Activated CD4-positive, alpha-beta T cell treated with anti-CD3 and anti-CD28 coated beads, Interleukin-2, amount 50 U/mL, for 4 hours (primary cell): ENCODE results near the gene ARHGAP24.

Experiments used
- DNase-seq, 2 experiments: peaks; one replicate each; pipeline ENCODE4 v3.0.0-alpha.2; 2020

Gene ARHGAP24

DNA sequence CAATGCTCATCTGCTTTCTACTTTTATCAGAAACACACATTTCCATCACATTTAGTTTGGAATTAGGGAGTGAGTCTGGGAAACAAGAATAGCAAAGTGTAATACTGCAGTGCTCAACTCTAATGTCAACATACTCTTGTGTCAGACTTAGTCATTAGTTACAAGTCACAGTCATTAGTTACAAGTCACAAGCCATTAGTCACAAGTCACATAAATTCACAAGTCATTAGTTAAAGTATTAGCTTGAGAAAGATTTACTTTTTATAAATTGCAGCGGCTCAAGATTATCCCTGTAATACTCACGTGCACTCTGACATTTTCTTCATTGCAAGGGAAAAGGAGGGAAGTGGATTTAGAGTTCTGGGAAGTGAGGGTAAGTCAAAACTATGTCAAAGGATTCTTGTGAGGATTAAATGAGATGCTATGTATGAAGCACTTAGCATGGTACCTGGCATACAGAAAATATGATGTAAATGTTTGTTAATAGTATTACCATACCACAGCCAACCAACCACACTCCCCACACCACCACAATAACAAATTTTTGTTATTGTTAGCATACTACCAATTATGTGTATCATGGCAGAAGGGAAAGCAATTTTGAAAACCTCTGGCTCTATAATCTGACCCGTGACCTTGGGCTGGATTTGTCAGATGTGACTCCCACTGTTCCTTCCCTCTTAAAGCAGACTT is 116.6 kb downstream of the ARHGAP24 start:
- no peak for DNase-seq

DNA sequence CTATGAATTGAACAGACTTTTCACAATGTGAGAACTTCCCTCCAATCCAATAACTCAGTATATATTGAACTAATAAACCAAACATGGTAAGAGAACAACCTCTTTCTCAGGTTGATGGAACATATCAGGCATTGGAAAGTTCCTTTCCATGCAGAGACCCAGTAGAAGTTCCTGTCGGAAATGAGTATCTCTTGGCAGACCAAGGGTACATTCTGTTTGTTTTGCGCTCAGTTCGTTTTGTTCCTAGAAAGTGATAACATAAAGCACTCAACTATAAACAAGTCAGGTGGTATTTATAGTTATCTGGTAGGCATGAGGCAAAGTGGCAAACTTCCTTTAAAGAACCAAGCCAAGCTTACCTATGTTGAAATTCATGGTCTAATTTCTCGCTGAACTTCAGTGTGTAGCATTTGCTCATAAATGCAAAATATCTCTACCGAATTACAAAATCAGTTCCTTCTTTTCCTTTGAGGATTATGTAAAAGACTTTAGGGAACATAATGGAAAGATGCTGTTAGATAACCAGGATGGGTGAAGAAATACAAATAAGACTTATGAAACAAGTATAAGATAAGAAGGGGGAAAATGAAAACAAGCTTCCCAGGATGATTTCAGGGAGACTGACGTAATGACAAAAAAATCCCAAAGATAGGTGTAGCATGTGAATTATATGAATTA is 120.3 kb downstream of the ARHGAP24 start:
- no peak for DNase-seq

DNA sequence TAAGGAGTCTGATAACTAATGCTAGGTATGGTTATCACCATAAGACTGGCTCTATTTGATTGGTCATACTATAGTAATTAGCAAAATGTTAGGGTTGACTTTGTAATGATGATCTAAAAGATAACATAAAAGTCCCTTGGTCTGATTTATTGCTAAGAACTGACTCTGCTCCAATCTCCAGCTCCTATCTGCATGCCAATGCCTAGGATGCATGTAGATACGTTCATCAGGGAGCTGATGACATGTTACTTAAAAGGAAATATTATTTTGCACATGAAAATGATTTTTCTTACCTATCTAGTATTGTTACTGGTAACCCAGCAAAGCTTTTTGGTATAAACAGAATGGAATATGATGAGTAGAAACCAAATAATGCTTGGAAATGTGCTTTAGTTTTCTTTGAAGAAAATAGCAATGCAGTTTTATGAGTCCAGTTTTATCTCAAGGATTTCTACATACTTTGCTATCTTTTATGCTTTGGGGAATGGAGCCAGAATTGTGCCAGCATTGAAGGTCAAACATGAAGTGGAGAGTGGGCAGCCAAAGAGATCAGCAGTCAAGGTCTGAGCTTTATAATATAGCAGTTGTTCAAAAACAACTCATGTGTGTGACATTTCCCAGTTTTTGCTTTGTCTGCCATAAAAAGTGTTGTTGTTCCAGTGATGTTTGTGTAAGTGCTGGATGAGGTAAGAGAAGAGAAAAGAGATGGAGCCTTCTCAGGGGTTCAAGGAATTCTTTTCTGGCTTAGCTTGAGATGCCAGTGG is 121.0 kb downstream of the ARHGAP24 start:
- DNase-seq, result no peak

DNA sequence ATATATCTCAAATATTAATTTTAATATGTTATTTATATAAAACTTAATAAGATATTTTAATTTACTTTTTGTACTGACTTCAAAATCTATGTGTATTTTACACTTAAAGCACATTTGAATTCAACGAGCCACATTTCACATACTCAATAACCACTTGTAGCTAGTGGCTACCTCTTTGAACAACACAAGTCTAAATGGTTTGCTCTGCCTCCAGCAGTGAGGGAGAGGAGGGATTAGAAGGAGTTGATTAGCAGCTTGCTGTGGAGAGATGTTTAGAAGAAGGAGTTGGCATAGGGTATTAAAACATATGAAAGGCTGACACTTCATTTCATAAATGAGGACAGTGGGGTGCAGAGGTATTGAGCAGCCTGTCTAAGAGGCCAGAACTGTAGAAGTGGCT is 124.0 kb downstream of the ARHGAP24 start:
- no peak for DNase-seq

DNA sequence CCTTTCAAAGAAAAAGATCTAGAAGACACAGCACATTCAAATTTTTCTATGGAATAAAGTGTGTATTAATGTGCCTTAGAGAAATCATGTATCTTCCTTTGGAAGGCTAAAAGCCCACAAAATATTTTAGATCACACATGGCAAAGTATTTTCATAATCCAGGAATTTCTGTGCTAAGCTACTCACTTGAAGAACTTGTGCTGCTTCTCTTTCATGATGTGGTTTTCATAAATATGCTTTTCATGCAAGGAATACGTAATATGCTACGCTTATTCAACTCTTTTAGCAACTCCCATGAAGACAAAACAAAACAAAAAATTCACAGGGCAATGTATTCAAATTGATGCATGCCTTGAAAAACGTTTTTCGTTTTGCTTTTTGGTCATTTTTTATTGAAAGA is 125.6 kb downstream of the ARHGAP24 start:
- DNase-seq, result no peak

DNA sequence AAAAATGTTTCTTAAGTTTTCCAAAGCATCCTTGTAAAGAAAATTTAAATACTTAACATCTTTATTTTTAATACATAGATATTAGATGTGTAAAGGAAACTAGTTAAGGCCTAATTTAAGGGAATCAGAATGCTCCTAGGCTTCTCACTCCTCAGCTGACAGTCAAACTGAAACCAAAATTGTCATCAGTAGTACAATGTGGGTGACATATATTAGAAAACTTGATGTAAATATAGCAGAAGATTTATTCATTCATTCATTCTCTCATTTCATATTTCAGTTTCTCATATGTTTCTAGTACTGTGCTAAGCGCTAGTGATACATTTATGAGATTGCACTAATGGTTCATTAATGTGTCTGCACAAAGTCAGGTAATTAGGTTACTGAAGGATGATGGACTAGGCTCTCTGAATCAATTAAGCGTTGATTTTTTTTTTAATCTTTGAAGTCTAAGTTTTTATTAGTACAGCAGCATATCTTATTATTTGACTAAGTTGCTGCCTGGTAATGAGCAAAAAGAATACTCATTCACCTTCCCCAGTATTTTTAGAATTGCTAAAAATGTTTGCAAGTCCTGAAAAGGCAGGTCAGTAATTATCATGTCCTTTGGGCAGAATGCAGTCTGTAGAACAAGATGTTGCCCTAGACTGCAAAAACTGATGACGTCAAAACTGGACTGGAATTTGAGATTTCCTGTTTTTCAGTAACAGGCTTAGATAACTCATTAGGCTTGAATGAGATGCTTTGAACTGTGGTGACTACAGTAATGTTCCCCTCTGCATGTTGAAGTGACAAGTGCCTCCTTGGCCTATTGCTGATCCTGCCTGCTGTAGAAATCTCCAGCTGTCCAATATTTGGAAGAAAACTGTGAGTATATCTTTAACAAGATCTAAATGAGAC is 128.7 kb downstream of the ARHGAP24 start:
- no peak for DNase-seq

DNA sequence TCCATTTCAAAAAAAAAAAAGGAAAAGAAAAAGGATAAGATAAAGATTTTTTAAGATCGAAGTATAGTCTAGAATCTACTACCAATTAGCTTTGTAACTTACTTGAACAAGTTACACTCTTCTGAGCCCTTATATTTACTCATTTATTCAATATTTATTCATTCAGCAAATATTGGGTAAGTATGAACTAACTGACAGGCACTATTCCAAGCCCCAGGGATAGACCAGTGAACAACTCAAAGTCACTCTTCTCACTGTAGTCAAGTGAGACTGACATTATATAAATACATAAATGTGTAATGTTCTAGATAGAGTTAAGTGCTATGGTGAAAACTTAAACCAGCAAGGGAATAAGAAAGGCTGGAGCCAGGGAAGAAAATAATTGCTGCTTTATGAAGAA is 131.6 kb downstream of the ARHGAP24 start:
- no peak for DNase-seq

DNA sequence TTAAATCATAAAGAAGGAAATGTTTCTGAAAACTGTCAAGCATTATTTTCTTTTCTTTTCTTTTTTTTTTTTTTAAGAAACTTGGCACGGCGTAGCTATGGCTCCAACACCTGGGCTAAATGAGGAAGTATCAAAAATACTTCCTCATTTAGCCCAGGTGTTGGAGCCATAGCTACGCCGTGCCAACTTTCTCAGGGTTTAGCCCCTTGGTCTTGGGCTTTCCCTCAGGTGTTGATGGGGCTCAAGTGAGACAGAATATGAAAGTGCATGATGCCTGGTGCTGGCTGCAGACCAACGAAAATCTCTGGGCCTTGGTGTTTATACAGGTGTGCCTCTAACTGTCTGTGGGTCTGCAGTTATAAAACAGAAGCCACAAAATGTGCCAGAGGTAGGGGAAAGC is 132.7 kb downstream of the ARHGAP24 start:
- no peak for DNase-seq

DNA sequence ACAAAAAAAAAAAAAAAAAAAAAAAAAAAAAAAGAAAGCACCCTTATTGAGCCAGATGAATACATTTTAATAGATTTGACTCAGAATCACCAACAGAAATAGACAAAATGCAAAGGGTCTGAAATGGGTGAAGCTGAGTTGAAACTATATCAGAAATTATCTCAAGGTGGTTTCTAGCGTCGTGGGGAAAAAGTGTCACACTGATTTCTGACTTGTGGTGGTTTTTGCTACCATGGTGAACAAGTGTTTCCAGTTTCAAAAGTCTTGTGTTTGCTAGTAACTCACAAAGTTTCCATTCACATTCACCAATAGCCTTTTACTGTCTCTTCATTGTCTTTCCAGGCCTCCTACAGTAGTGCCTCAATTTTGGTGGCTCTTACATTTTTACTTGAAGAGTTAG is 135.5 kb downstream of the ARHGAP24 start:
- DNase-seq, result no peak

DNA sequence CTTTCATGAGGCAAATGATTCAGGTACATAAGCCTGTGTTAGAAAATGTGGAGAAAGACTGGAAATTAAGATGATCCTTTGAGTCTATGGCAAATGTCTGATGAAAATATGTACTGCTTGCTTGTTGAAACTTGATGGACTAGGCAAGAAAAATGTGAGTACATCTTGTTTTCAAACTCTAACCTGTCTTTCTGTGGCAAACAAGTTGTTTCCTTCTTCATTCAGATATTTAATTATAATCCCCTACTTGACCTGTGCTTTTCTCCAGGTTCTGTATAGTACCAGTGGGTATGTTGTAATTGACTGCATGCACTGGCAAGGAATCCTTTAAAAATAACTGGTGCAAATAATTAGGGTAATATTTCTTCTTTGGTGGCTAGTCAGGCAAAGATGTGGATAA is 136.7 kb downstream of the ARHGAP24 start:
- DNase-seq, result no peak

DNA sequence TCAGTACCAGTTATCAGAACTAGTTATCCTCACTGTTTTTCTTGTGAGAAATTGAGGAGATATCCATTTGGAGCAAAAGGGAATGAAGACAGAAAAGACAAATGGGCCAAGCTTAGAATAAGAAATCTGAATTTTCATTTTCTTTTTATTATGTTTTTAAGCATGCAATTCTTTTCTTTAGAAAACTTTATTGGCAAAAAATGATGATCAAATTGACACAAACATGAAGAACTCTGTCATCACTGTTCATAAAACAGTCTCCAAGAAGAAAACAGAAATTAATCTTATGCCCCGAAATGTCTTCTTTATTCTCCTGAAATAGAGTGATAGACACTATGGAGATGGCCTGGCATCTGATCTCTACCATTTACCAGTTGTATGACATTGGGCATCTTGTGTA is 139.0 kb downstream of the ARHGAP24 start:
- no peak for DNase-seq

DNA sequence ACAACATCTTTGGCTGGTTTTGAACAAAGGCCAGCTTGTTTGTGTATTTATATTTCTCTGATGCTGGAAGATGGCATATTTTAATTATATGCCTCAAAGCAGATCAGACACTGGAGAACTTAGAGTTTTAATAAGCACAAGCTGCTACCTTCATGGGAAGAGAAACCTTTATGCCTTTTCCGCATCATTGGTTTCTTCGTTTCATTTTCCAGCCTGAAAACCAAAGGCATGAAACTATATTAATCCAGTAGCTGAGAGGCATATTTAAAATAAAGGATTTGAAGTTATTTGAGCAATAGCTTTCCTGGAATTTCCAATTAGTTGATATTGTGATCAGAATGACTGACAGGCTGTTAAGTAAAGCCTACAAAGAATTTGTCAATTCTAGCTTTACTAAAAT is 141.0 kb downstream of the ARHGAP24 start:
- no peak for DNase-seq

DNA sequence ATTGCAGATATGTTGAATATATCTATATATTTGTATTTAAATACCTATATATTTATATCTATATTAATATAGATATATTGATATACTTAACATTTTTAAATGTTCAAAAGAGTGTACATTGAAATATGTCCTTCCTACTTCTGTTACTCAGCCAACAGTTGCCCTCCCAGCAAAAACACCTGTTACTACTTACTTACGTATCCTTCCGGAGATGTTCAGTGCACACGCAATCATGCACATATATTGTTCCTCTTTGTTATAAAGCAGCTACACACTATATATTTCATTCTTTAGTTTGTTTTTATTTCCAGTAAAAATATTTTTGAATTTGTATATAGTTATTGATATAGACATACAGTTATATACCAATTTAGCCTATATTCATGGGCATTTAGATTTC is 142.3 kb downstream of the ARHGAP24 start:
- DNase-seq, result no peak

DNA sequence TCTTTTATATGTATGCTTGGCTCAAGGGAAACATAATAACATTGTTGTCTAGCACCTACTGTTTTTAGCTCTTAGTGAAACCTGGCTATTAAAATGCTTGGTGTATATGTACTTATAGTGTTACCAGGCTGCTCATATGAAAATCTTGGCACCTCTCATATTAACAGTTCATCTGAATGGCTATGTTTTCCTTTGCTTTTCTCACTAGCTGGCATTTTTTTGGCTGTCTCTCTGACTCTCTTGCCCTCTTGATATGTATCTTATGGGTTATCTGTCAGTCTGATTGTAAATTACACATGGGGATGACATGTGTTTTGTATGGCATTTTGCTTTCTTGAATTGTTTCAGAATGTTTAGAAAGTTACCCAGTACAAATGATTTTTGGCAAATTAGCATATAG is 158.0 kb downstream of the ARHGAP24 start:
- DNase-seq, result no peak

DNA sequence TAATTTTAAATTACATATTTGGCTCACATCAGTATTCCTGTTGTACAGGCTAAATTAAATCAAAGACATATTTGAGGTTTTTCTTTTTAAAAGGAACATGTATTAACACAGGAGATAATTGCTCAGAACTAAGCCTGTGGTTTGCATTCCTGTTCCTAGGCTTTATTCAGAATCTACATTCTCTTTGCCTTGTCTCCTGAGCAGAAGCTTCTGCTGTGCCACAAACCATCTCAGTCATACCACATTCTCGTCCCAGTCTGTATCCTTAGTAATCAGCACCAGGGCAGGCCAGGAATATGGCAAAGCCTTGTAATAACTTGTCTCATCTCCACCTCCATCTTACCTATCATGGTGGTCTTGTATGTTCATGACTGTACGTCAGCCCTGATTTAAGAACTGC is 162.8 kb downstream of the ARHGAP24 start:
- no peak for DNase-seq

DNA sequence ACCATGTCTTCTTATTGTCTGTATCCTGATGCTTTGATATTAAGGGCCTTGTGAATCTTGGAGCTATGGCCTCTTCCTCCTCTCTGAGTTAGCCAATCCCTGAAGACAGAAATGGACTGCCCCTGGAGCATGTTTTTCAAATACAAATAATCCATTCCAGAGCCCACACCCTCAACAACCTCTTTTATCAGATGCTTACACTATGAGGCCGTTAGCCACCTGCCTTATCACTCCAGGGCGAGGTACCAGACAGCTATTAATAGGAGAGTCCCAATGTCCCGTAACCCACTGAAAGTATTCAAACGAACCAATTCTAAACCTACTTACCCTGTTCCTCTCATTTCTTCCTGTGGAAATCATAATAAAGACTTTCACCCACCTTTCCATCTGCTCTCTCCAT is 165.0 kb downstream of the ARHGAP24 start:
- DNase-seq, result no peak

DNA sequence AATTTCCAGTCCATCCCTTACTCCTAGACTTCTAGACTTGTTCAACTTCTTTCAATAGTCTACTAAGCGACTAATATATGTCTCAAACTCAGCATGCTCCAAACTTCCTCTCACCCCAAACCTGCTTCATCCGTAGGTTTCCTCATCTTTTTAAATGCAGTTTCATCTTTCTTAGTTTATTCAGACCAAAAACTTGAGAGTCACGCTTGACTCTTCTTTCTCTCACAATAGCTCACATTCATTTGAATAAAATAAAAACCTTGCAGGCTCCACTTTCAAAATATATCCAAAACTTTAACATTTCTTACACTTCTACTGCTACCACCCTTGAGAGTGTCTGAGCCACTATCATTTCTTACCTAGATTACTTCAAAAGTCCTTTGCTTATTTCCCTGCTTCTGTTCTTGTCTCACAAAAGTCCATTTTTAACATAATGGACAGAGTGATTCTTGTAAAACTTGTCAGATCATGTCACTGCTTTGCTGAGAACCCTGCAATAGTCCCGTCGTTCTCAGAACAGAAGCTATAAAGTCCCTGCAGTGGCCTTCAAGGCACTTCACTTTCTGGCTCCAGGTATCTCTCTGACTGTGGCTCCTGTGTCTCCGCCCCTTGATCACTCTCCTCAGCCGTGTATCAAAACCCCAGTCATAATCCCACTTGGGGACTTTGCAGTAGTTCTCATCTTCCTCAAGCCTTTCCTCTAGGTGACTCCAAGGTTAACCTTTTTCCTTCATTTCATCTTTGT is 167.6 kb downstream of the ARHGAP24 start:
- DNase-seq, result no peak

DNA sequence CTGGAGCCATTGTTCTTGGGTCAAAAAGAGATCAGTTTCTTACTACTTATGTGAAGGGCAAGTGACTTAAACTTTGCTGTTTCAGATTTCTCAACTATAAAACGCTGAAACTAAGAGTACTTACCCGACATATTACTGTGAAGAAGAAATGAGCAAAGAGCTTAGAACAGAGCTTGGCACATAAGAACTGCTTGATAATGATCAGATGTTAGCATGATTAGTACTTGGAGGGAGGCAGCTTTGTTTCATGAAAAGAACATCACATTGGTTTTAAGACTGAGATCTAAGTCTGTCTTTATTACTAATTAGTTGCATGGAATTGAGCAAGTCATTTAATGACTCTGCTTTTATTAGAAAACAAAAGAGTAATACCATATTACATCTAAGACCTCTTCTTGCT is 169.1 kb downstream of the ARHGAP24 start:
- DNase-seq, result no peak

DNA sequence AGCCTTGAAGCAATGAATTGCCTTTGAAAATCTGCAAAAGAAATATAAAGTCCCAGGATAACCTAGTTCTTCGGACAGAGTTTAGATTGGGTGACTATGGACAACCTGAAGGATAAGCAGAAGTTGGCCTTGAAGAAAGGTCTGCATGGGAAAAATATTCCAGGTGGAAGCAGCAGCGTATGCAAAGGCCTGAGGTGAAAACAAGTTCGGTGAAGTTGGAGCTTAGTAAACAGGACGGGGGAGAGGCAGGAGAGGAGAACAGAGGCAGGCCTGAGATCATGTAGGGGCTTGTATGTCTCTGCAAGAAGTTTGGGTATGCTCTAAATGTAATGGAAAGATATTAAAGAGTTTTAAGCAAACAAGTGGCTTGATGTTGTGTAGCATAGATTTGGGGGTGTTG is 176.0 kb downstream of the ARHGAP24 start:
- no peak for DNase-seq

DNA sequence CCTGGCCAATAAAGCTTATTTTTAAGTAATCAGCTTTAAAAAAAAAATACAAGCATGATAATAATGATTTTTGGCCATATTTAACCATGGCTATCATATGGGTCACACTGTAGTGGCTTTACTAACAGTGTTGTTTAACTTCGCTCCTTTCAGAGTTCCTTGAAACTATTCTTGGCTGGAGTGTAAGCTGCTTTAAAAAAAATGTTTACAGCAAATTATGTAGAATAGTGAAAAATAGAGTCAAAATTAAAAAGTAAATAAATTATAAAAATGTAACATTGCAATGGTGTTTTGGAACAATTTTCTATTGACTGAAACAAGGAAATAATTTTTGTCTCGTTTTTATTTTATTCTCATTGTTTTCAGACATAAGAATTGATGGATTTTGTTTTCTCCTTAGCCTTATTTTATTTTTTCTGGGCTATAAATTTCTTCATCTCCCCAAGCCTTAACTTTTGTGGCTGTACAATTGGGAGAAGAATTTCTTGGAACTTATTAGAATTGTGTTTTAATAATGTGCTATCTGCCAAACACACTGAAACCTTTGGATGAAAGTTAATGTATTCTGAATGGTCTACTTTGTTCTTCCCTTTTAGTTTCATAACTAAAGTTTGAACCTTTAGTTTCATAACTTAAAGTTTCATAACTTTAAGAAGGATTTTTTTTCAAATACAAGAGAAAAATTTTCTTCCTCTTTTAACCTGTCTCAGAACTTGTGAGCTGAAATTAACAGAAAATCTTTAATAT is 182.0 kb downstream of the ARHGAP24 start:
- DNase-seq, result no peak

DNA sequence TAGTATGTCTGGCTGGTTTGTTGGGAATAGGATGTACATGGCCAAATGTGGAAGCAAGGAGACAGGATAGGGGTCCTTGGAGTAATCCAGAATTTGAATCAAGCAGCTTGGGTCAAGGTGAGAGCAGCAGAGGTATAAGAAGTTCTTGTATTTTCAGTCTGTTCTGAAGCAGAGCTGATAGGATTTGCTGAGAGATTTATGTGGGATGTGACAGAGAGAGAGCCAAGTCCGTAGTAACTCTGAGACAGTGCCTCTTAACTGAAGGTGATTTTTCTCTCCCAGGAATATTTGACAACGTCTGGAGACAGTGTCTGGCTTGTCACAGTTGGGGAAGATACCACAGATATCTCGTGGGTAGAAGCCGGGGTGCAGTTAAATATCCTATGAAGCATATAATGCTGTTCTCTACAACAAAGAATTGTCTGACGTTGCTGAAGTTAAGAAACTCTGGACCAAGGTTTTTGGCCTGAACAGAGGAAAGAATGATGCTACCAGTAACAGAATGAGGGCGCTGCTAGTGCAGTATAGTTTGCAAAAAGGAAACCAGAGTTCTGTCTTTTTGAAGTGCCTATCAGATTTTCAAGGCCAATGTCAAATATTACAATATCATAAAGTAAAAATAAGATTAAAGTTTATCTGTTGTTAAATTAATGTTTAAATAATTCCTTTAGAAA is 184.0 kb downstream of the ARHGAP24 start:
- DNase-seq, result no peak
